HEK293 (cell line): ENCODE results near the gene TSPAN3.

ENCODE experiments used
- CTCF ChIA-PET: fragments of 350-600 bp; formaldehyde crosslinking; extraction: SDS; loops from one replicate; lab custom pipeline; 2021; ENCODE audit warnings: antibody characterized with exemption; lab: Yijun Ruan, JAX
- POLR2A ChIA-PET: fragments of 300-600 bp; formaldehyde crosslinking; extraction: SDS; loops from one replicate; lab custom pipeline; 2020; ENCODE audit warnings: antibody characterized with exemption, inconsistent platforms; lab: Yijun Ruan, JAX
- H3K27ac ChIP-seq: fragments of 200-500 bp; sonication (Bioruptor generic); 2 replicates; pipeline ENCODE4 v1.5.1; 2014; ENCODE audit warnings: low read depth, low read length, control low read depth, inconsistent platforms; ENCODE audit errors: extremely low read depth
- H3K36me3 ChIP-seq, 2 experiments: fragments of 200-500 bp in 1 of 2; sonication (Bioruptor generic) in 1 of 2; 1 replicate in 1 of 2; 2 replicates in 1 of 2; pipeline ENCODE4 v1.5.1; 2014 to 2017; ENCODE audit warnings: inconsistent platforms in 2 of 2, low read length in 2 of 2; ENCODE audit not compliant: control insufficient read depth in 2 of 2, insufficient read depth in 1 of 2
- H3K4me1 ChIP-seq: fragments of 200-500 bp; sonication (Bioruptor generic); 2 replicates; pipeline ENCODE4 v1.5.1; 2014; ENCODE audit warnings: mild to moderate bottlenecking, low read length, inconsistent platforms; ENCODE audit not compliant: control insufficient read depth, insufficient read depth
- H3K4me3 ChIP-seq: 2 replicates; pipeline ENCODE4 v1.5.1; 2011; ENCODE audit warnings: low read depth, mild to moderate bottlenecking, control low read depth, low read length, moderate library complexity
- H3K9me3 ChIP-seq: fragments of 200-500 bp; sonication (Bioruptor generic); 2 replicates; pipeline ENCODE4 v1.5.1; 2014; ENCODE audit warnings: low read depth, low read length, inconsistent platforms; ENCODE audit not compliant: control insufficient read depth, insufficient read depth
- SALL2 ChIP-seq: fragments of 450-650 bp; formaldehyde crosslinking; IDR thresholded peaks from 2 replicates; pipeline ENCODE4 v1.5.0; 2017; ENCODE audit warnings: missing biosample characterization, mild to moderate bottlenecking, missing genetic modification characterization, borderline replicate concordance
- ZNF112 ChIP-seq: fragments of 450-650 bp; formaldehyde crosslinking; IDR thresholded peaks from 2 replicates; pipeline ENCODE4 v1.5.0; 2017; ENCODE audit warnings: missing biosample characterization, missing genetic modification characterization
- ZNF175 ChIP-seq: fragments of 450-650 bp; formaldehyde crosslinking; IDR thresholded peaks from 2 replicates; pipeline ENCODE4 v1.5.1; 2016; ENCODE audit warnings: missing biosample characterization, missing genetic modification characterization
- ZNF211 ChIP-seq: fragments of 450-650 bp; formaldehyde crosslinking; IDR thresholded peaks from 2 replicates; pipeline ENCODE4 v1.5.1; 2016; ENCODE audit warnings: low read depth, missing biosample characterization, missing genetic modification characterization
- ZNF214 ChIP-seq: fragments of 450-650 bp; formaldehyde crosslinking; IDR thresholded peaks from 2 replicates; pipeline ENCODE4 v1.5.1; 2017; ENCODE audit warnings: missing biosample characterization, mild to moderate bottlenecking, missing genetic modification characterization, borderline replicate concordance
- ZNF24 ChIP-seq: fragments of 450-650 bp; formaldehyde crosslinking; IDR thresholded peaks from 2 replicates; pipeline ENCODE4 v1.5.1; 2016; ENCODE audit warnings: missing biosample characterization, missing genetic modification characterization
- ZNF292 ChIP-seq: fragments of 450-650 bp; formaldehyde crosslinking; IDR thresholded peaks from 2 replicates; pipeline ENCODE4 v1.5.1; 2016; ENCODE audit warnings: low read depth, missing biosample characterization, missing genetic modification characterization, borderline replicate concordance
- ZNF311 ChIP-seq: fragments of 450-650 bp; formaldehyde crosslinking; IDR thresholded peaks from 2 replicates; pipeline ENCODE4 v1.5.1; 2017; ENCODE audit warnings: missing biosample characterization, missing genetic modification characterization, borderline replicate concordance
- ZNF416 ChIP-seq: fragments of 450-650 bp; formaldehyde crosslinking; IDR thresholded peaks from 2 replicates; pipeline ENCODE4 v1.5.1; 2016; ENCODE audit warnings: missing biosample characterization, missing genetic modification characterization
- ZNF561 ChIP-seq: fragments of 450-650 bp; IDR thresholded peaks from 2 replicates; pipeline ENCODE4 v1.5.1; 2018; ENCODE audit warnings: missing biosample characterization, missing genetic modification characterization, borderline replicate concordance
- ZNF600 ChIP-seq: fragments of 450-650 bp; formaldehyde crosslinking; IDR thresholded peaks from 2 replicates; pipeline ENCODE4 v1.5.1; 2016; ENCODE audit warnings: missing biosample characterization, missing genetic modification characterization
- ZNF768 ChIP-seq: fragments of 450-650 bp; formaldehyde crosslinking; IDR thresholded peaks from 2 replicates; pipeline ENCODE4 v1.5.1; 2018; ENCODE audit warnings: missing biosample characterization, mild to moderate bottlenecking, missing genetic modification characterization
- ZNF830 ChIP-seq: fragments of 450-650 bp; IDR thresholded peaks from 2 replicates; pipeline ENCODE4 v1.5.0; 2018; ENCODE audit warnings: missing biosample characterization, missing genetic modification characterization, low read depth, mild to moderate bottlenecking, moderate library complexity
- ZSCAN16 ChIP-seq: fragments of 450-650 bp; formaldehyde crosslinking; IDR thresholded peaks from 2 replicates; pipeline ENCODE4 v1.5.1; 2016; ENCODE audit warnings: missing biosample characterization, missing genetic modification characterization
- ZSCAN23 ChIP-seq: fragments of 450-650 bp; formaldehyde crosslinking; IDR thresholded peaks from 2 replicates; pipeline ENCODE4 v1.5.1; 2016; ENCODE audit warnings: missing biosample characterization, missing genetic modification characterization
- TF ChIP-seq, protein P1 (sequence below): fragments of 450-650 bp; formaldehyde crosslinking; IDR thresholded peaks from 2 replicates; pipeline ENCODE4 v1.5.1; 2016; ENCODE audit warnings: missing biosample characterization, missing genetic modification characterization, low read depth
- TF ChIP-seq, protein P2 (sequence below): fragments of 450-650 bp; IDR thresholded peaks from 2 replicates; pipeline ENCODE4 v1.5.1; 2018; ENCODE audit warnings: missing biosample characterization, mild to moderate bottlenecking, missing genetic modification characterization
- TF ChIP-seq, protein P3 (sequence below): fragments of 450-650 bp; formaldehyde crosslinking; IDR thresholded peaks from 2 replicates; pipeline ENCODE4 v1.5.1; 2016; ENCODE audit warnings: missing biosample characterization, missing genetic modification characterization, borderline replicate concordance

TSPAN3 gene

DNA sequence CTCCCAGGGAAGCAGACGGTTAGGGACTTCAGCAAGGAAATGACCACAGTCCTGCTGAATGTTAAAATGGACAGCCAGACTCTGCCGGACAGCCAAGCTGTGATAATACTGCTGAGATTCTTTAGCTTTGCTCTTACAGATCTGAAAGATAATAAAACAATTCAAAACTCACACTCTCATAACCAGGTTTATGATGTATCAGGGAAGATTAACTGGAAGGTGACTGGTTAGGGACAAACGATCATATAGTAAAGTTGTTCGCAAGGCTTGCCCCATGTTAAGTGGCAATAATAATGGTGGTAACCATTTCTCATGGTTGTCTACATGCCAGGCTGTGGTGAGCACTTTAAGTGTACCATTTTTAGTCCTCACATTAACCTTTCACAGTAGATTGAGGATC is 44.3 kb upstream of the TSPAN3 start (continued):
- TF ChIP-seq, protein P1, sequence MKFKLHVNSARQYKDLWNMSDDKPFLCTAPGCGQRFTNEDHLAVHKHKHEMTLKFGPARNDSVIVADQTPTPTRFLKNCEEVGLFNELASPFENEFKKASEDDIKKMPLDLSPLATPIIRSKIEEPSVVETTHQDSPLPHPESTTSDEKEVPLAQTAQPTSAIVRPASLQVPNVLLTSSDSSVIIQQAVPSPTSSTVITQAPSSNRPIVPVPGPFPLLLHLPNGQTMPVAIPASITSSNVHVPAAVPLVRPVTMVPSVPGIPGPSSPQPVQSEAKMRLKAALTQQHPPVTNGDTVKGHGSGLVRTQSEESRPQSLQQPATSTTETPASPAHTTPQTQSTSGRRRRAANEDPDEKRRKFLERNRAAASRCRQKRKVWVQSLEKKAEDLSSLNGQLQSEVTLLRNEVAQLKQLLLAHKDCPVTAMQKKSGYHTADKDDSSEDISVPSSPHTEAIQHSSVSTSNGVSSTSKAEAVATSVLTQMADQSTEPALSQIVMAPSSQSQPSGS (tag by site-specific recombination): no peak

DNA sequence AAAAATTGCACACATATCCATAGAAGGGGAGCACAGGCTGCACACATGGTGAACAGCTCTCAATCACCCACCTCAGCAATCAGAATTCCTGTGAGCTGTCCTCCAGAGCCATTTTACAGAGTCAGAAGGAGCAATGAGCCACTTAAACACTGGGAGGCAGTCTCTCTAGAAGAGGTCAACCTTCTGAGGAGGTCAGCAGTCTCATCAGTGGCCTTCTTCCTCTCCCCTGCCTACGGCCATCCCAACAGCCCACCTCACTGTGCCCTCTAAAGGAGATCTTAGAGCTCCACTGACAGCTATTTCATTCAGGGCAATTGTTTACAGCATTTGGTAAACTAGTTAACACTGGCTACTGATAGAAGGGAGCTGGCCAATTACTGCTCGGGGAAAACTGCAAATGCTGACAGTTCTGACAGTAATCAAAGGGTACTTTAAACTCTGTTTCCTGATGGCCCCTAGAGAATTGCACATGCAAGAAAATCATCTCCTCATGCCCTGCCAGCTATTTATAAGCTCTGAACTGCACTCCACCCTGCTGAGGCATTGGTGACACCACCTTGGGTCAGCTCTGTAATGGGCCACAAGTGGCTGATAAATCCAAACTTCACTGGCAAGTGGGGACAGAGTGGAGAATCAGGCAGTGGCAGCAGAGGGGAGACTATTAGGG is 42.1 kb upstream of the TSPAN3 start:
- H3K27ac ChIP-seq: no peak overlapping the region
- POLR2A ChIA-PET: interaction anchor here (1.2 kb wide), 1 partner anchor 430 kb away, joined by 4 read pairs; no protein-coding TSS in a partner anchor
- TF ChIP-seq, protein P2, sequence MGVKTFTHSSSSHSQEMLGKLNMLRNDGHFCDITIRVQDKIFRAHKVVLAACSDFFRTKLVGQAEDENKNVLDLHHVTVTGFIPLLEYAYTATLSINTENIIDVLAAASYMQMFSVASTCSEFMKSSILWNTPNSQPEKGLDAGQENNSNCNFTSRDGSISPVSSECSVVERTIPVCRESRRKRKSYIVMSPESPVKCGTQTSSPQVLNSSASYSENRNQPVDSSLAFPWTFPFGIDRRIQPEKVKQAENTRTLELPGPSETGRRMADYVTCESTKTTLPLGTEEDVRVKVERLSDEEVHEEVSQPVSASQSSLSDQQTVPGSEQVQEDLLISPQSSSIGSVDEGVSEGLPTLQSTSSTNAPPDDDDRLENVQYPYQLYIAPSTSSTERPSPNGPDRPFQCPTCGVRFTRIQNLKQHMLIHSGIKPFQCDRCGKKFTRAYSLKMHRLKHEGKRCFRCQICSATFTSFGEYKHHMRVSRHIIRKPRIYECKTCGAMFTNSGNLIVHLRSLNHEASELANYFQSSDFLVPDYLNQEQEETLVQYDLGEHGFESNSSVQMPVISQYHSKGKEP (tag by site-specific recombination): no peak
- TF ChIP-seq ZNF292 (tag by site-specific recombination): no peak
- no peaks in the 10 kb centered on the region for H3K4me1 ChIP-seq
- no peaks in the 10 kb centered on the region for H3K9me3 ChIP-seq
- no peak overlapping the region for H3K4me3 ChIP-seq
- peaks cover 0 to 8% of the 10 kb centered on the region in 2 experiments; a peak in 1 of 3 replicates for H3K36me3 ChIP-seq
- CTCF ChIA-PET: interaction anchor here (0.6 to 2.9 kb wide), 11 partner anchors 10 to 599 kb away, joined by 3 to 20 read pairs (median 4); no protein-coding TSS in a partner anchor

DNA sequence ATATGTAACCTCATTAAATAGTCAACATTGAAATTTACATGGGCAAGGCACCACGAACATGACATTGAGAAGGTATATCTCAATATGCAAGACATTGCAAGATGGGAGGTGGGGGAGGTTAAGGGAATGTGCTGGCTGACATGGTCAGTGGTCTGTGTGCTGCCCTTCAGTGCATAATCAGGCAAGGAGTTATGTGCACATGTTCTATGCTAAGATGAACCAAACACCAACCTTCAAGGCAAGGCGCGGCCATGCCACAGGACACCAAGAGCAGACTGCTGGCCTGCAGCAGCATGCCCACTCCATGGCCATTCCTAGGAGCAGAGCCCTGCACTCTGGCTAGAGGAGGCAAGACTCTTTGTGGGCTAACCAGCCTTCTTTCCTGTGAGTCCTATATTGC is 40.9 kb upstream of the TSPAN3 start:
- TF ChIP-seq ZNF112 (tag by site-specific recombination) (no peak), ZSCAN23 (tag by site-specific recombination) (no peak), ZSCAN16 (tag by site-specific recombination) (no peak), ZNF830 (tag by site-specific recombination) (no peak), ZNF561 (tag by site-specific recombination) (no peak), ZNF311 (no peak), ZNF211 (no peak), ZNF214 (tag by site-specific recombination) (no peak), ZNF24 (tag by site-specific recombination) (no peak), SALL2 (tag by site-specific recombination) (no peak), ZNF416 (tag by site-specific recombination) (no peak), ZNF768 (tag by site-specific recombination) (no peak), ZNF600 (tag by site-specific recombination) (no peak), ZNF175 (tag by site-specific recombination) (no peak)
- TF ChIP-seq, protein P3, sequence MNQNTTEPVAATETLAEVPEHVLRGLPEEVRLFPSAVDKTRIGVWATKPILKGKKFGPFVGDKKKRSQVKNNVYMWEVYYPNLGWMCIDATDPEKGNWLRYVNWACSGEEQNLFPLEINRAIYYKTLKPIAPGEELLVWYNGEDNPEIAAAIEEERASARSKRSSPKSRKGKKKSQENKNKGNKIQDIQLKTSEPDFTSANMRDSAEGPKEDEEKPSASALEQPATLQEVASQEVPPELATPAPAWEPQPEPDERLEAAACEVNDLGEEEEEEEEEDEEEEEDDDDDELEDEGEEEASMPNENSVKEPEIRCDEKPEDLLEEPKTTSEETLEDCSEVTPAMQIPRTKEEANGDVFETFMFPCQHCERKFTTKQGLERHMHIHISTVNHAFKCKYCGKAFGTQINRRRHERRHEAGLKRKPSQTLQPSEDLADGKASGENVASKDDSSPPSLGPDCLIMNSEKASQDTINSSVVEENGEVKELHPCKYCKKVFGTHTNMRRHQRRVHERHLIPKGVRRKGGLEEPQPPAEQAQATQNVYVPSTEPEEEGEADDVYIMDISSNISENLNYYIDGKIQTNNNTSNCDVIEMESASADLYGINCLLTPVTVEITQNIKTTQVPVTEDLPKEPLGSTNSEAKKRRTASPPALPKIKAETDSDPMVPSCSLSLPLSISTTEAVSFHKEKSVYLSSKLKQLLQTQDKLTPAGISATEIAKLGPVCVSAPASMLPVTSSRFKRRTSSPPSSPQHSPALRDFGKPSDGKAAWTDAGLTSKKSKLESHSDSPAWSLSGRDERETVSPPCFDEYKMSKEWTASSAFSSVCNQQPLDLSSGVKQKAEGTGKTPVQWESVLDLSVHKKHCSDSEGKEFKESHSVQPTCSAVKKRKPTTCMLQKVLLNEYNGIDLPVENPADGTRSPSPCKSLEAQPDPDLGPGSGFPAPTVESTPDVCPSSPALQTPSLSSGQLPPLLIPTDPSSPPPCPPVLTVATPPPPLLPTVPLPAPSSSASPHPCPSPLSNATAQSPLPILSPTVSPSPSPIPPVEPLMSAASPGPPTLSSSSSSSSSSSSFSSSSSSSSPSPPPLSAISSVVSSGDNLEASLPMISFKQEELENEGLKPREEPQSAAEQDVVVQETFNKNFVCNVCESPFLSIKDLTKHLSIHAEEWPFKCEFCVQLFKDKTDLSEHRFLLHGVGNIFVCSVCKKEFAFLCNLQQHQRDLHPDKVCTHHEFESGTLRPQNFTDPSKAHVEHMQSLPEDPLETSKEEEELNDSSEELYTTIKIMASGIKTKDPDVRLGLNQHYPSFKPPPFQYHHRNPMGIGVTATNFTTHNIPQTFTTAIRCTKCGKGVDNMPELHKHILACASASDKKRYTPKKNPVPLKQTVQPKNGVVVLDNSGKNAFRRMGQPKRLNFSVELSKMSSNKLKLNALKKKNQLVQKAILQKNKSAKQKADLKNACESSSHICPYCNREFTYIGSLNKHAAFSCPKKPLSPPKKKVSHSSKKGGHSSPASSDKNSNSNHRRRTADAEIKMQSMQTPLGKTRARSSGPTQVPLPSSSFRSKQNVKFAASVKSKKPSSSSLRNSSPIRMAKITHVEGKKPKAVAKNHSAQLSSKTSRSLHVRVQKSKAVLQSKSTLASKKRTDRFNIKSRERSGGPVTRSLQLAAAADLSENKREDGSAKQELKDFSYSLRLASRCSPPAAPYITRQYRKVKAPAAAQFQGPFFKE (tag by site-specific recombination): no peak
- TF ChIP-seq, all 188 proteins: peak for 0
- ChIA-PET POLR2A (no interaction called here), CTCF (interaction anchor here (2.9 kb wide), 1 partner anchor 431 kb away, joined by 20 read pairs; no protein-coding TSS in a partner anchor)

More for the DNA sequence above, 40.9 kb upstream of the TSPAN3 start:
- no peak overlapping the region for H3K4me3 ChIP-seq
- H3K4me1 ChIP-seq: no peaks in the 10 kb centered on the region
- peaks cover 0 to 8% of the 10 kb centered on the region in 2 experiments; a peak in 1 of 3 replicates for H3K36me3 ChIP-seq
- no peaks in the 10 kb centered on the region for H3K9me3 ChIP-seq
- H3K27ac ChIP-seq: no peak overlapping the region
